BE2C (cell line): ENCODE results near the gene COL4A1.

Source experiments
- DNase-seq: peaks from one replicate; pipeline ENCODE4 v3.0.0-alpha.2; 2020
- H3K27me3 ChIP-seq: fragments of 250-450 bp; sonication (Bioruptor Pico); 2 replicates; pipeline ENCODE4 v1.5.1; 2020; ENCODE audit warnings: mild to moderate bottlenecking
- H3K36me3 ChIP-seq: fragments of 250-450 bp; sonication (Bioruptor Pico); 2 replicates; pipeline ENCODE4 v1.5.1; 2020; ENCODE audit warnings: mild to moderate bottlenecking
- H3K4me1 ChIP-seq: fragments of 250-450 bp; sonication (Bioruptor Pico); 2 replicates; pipeline ENCODE4 v1.5.1; 2020
- H3K4me3 ChIP-seq: 2 replicates; pipeline ENCODE4 v1.5.1; 2011; ENCODE audit warnings: low read depth, low read length
- H3K9me3 ChIP-seq: fragments of 250-450 bp; sonication (Bioruptor Pico); 2 replicates; pipeline ENCODE4 v1.5.1; 2020
- TF ChIP-seq, protein P1 (sequence below): IDR thresholded peaks from 2 replicates; pipeline ENCODE4 v1.5.1; 2012; ENCODE audit warnings: mild to moderate bottlenecking, low read depth, low read length

COL4A1 gene

DNA sequence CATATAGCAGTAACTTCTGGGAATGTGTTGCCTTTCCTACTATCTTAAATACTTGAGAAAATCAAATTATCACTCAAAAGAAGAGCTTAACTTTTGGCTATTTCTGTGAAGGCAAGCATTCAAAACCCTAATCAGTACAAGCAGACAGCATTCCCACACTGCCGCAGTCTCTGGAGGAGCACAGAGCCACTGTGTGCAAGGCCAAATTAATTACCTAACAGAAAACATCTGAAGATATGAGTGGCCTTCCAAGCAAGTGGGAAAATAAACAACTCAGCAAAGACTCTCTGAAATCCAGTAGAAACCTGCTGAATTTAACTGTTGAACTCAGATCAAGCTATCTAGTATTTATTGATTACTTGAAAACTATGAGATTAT lies 68.2 kb downstream of the COL4A1 start:
- H3K4me1 ChIP-seq = no peaks in the 10 kb centered on the region
- no peak overlapping the region for H3K4me3 ChIP-seq
- DNase-seq = no peak
- no peaks in the 10 kb centered on the region for H3K36me3 ChIP-seq
- H3K27me3 ChIP-seq = peaks cover 6% of the 10 kb centered on the region
- TF ChIP-seq, protein P1, sequence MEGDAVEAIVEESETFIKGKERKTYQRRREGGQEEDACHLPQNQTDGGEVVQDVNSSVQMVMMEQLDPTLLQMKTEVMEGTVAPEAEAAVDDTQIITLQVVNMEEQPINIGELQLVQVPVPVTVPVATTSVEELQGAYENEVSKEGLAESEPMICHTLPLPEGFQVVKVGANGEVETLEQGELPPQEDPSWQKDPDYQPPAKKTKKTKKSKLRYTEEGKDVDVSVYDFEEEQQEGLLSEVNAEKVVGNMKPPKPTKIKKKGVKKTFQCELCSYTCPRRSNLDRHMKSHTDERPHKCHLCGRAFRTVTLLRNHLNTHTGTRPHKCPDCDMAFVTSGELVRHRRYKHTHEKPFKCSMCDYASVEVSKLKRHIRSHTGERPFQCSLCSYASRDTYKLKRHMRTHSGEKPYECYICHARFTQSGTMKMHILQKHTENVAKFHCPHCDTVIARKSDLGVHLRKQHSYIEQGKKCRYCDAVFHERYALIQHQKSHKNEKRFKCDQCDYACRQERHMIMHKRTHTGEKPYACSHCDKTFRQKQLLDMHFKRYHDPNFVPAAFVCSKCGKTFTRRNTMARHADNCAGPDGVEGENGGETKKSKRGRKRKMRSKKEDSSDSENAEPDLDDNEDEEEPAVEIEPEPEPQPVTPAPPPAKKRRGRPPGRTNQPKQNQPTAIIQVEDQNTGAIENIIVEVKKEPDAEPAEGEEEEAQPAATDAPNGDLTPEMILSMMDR = no peak
- no peaks in the 10 kb centered on the region for H3K9me3 ChIP-seq

GRCh38 chr13:110237875-110238817 lies 68.8 kb downstream of the COL4A1 start:
- Histone ChIP-seq H3K36me3 (no peaks in the 10 kb centered on the region), H3K4me3 (no peak overlapping the region), H3K9me3 (no peaks in the 10 kb centered on the region), H3K27me3 (peaks cover 12% of the 10 kb centered on the region), H3K4me1 (no peaks in the 10 kb centered on the region)
- TF ChIP-seq, protein P1 = no peak
- no peak for DNase-seq

DNA sequence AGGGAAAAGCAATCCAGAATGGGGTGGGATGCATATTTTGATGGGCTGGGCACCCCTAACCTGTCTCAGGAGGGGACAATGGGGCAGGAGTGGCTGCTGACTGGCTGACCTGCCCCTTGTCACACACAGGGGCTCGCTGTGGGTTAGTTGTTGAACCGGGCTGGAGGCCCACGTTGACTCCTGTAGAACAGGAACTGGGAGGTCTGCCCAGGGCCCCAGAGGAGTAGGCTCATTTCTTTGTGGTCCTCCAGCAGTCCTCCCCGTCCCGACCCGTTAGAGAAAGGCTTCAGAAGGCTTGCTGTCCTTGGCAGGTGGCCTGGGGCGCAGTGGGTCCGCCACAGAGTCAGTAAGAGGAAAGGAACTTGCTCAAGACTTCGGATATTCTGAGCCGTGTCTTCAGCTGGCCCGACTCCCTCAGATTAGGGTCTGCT lies 70.1 kb downstream of the COL4A1 start:
- no peak for DNase-seq
- no peaks in the 10 kb centered on the region for H3K9me3 ChIP-seq
- H3K4me1 ChIP-seq = no peaks in the 10 kb centered on the region
- no peak overlapping the region for H3K4me3 ChIP-seq
- H3K27me3 ChIP-seq = peaks cover 25% of the 10 kb centered on the region
- TF ChIP-seq, protein P1 = no peak
- H3K36me3 ChIP-seq = no peaks in the 10 kb centered on the region

DNA sequence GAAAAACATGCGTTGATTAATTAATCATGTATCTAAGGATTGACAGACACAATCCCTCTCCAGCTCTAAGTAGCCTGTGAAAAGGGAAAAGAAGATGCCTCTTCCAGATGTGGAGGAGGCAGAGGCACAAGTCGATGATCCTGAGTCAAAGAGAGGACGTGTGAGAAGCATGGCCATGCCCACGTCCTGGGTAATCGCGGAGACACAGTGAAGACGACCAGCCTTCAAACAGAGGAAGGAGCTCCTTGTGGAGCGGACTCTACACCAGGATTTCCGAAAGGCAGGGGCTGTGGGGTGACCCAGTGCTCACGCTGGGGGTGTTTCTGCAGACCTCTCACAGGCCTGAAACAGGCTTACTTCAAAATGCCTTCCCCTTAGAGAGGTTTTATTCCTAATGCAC lies 70.5 kb downstream of the COL4A1 start:
- no peak overlapping the region for H3K4me3 ChIP-seq
- peaks cover 29% of the 10 kb centered on the region for H3K27me3 ChIP-seq
- H3K4me1 ChIP-seq = no peaks in the 10 kb centered on the region
- no peaks in the 10 kb centered on the region for H3K9me3 ChIP-seq
- no peak for DNase-seq
- TF ChIP-seq, protein P1 = no peak
- H3K36me3 ChIP-seq = no peaks in the 10 kb centered on the region

DNA sequence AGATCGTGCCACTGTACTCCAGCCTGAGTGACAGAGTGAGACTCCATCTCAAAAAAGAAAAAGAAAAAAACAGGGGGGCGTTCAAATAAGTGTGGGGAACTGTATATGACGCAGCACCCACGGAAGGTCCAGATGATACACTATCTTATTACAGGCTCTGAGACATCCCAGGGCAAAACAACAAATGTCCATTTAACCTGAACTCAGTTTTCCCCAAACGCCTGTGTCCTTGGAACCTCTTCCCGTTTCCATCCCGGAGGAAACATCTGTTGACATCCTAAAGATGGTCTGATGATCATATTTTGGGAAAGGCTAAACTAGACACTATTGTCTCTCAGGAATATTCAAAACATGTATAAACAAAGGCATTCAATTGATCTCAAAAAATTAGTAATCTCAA lies 72.4 kb downstream of the COL4A1 start:
- Histone ChIP-seq H3K4me3 (no peak overlapping the region), H3K4me1 (no peaks in the 10 kb centered on the region), H3K36me3 (no peaks in the 10 kb centered on the region), H3K9me3 (no peaks in the 10 kb centered on the region), H3K27me3 (peaks cover 31% of the 10 kb centered on the region)
- TF ChIP-seq, protein P1 = no peak
- DNase-seq = no peak

- Histone ChIP-seq H3K4me1 (no peaks in the 10 kb centered on the region), H3K36me3 (no peaks in the 10 kb centered on the region), H3K4me3 (no peak overlapping the region), H3K27me3 (peaks cover 31% of the 10 kb centered on the region), H3K9me3 (no peaks in the 10 kb centered on the region)
- TF ChIP-seq, protein P1 = no peak
- DNase-seq = no peak
These were observed 73.0 kb downstream of the COL4A1 start for GRCh38 chr13:110233951-110234280.
